Thoracic aorta (tissue), 2 donors: ENCODE measurements around the gene XPNPEP3. TPM values are rescaled to one million over a fixed set of nuclear protein-coding genes. Genes with fewer than 3 reads are reported as not detected.
"Not testable (repeated sequence)": the region's sequence is repeated elsewhere in the genome, so short reads cannot be mapped to it uniquely, and the experiment has no call there.

ENCODE experiments used
- ATAC-seq: fragments of 150-250 bp; one replicate; pipeline ENCODE4 v1.8.0; 2017; ENCODE audit warnings: low read depth; ENCODE audit not compliant: insufficient number of reproducible peaks, low FRiP score
- DNase-seq: peaks from one replicate; pipeline ENCODE4 v3.0.0-alpha.2; 2020; ENCODE audit warnings: low spot score
- H3K27ac ChIP-seq, 2 donors: fragments of 200-600 bp; sonication (generic); 1 replicate in 1 of 2; 2 replicates in 1 of 2; pipeline ENCODE4 v1.5.1; 2016; ENCODE audit warnings: mild to moderate bottlenecking in 2 of 2, moderate library complexity in 2 of 2
- H3K27me3 ChIP-seq: fragments of 200-600 bp; sonication (generic); replicated peaks from 2 replicates; pipeline ENCODE4 v1.6.0; 2016; ENCODE audit warnings: mild to moderate bottlenecking; ENCODE audit not compliant: insufficient read depth
- H3K36me3 ChIP-seq: fragments of 200-600 bp; sonication (generic); one replicate; pipeline ENCODE4 v1.5.1; 2016
- H3K4me1 ChIP-seq, 2 donors: fragments of 200-600 bp; sonication (generic); 1 replicate in 1 of 2; 2 replicates in 1 of 2; pipeline versions ENCODE4 v1.5.1 to v1.6.0; 2016; ENCODE audit warnings: low read depth in 2 of 2, mild to moderate bottlenecking in 1 of 2; ENCODE audit not compliant: control insufficient read depth in 1 of 2
- H3K4me3 ChIP-seq: fragments of 200-600 bp; sonication (generic); 2 replicates; pipeline ENCODE4 v1.5.1; 2016; ENCODE audit warnings: mild to moderate bottlenecking
- H3K9me3 ChIP-seq: fragments of 200-600 bp; sonication (generic); 2 replicates; pipeline ENCODE4 v1.5.1; 2016
- total RNA-seq, 2 donors: library from RNA; depleted of rRNA; stranded (reverse); fragments of >200 nt; gene quantifications; one replicate each; pipeline versions ENCODE4 v1.1.0 to v1.2.3, GENCODE V29; 2016
- TF ChIP-seq, protein P1 (sequence below): fragments of 200-600 bp; sonication (generic); IDR thresholded peaks from one replicate; pipeline ENCODE4 v1.5.1; 2019; ENCODE audit warnings: antibody characterized with exemption

The XPNPEP3 gene
- total RNA-seq, 2 donors from 2014 or later = 5.6 to 9.9 TPM

- Histone ChIP-seq H3K27me3 (no peaks in the 10 kb centered on the region), H3K27ac (no peak overlapping the region), H3K4me3 (no peak overlapping the region), H3K4me1 (no peaks in the 10 kb centered on the region), H3K9me3 (no peaks in the 10 kb centered on the region), H3K36me3 (peaks cover 50% of the 10 kb centered on the region)
- TF ChIP-seq, protein P1, sequence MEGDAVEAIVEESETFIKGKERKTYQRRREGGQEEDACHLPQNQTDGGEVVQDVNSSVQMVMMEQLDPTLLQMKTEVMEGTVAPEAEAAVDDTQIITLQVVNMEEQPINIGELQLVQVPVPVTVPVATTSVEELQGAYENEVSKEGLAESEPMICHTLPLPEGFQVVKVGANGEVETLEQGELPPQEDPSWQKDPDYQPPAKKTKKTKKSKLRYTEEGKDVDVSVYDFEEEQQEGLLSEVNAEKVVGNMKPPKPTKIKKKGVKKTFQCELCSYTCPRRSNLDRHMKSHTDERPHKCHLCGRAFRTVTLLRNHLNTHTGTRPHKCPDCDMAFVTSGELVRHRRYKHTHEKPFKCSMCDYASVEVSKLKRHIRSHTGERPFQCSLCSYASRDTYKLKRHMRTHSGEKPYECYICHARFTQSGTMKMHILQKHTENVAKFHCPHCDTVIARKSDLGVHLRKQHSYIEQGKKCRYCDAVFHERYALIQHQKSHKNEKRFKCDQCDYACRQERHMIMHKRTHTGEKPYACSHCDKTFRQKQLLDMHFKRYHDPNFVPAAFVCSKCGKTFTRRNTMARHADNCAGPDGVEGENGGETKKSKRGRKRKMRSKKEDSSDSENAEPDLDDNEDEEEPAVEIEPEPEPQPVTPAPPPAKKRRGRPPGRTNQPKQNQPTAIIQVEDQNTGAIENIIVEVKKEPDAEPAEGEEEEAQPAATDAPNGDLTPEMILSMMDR = no peak
- DNase-seq = no peak
- no peak for ATAC-seq
Observed at GRCh38 chr22:40826984-40827741, 29.8 kb upstream of the XPNPEP3 start.

DNA sequence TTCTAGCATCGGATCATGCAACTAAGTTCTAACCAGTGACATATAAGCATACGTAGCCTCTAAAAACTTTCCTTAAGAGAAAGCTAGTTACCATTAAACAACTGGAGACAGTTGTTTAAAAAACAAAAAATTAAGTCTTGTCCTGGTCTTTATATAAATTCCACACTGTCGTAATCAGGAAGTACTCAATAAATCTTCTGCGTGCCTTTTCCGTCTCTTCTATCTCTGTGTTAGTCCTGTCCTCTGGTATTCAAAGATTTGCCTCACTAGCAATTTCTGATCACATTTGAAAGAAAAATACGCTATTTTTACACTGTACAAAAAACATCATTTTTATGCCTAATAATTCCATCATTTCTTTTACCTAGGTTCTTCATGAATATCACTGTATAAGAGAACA lies 27.8 kb upstream of the XPNPEP3 start:
- Histone ChIP-seq H3K27me3 (no peaks in the 10 kb centered on the region), H3K27ac (no peak overlapping the region), H3K4me1 (no peaks in the 10 kb centered on the region), H3K4me3 (no peak overlapping the region), H3K36me3 (peaks cover 66% of the 10 kb centered on the region), H3K9me3 (no peaks in the 10 kb centered on the region)
- no peak for DNase-seq
- TF ChIP-seq, protein P1 = no peak
- no peak for ATAC-seq

DNA sequence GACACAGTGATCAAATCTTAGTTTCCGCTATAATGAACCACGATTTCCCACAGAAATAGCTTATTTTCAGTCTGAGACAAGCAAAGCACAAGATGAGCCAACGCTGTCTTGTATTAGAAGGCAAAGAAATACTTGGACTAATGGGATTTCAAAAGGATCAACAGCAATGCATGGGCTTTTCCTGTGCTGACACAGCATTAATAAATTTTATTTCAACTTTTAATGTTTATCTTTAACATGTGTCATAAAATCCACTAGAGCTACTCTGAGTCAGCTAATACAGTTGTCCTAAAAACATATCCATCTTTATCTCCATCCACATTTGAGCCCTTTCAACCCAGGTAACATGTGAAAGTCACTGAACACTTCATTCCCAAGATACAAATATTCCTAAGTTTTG lies 22.3 kb upstream of the XPNPEP3 start:
- no peak for ATAC-seq

DNA sequence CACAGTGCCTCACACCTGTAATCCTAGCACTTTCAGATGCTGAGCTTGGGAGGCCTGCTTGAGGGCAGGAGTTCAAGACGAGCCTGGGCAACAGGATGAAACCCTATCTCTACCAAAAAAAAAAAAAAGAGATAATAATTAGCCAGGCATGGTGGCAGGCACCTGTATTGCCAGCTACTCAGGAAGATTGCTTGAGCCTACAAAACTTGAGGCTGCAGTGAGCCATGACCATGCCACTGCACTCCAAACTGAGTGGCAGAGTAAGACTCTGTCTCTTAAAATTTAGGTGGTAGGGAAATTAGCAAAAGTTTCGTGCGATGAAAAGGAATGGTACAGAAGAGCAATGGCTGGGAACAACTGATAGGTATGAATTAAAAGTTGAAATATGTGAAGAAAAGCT lies 18.5 kb upstream of the XPNPEP3 start:
- Histone ChIP-seq H3K4me3 (no peak overlapping the region), H3K27me3 (no peaks in the 10 kb centered on the region), H3K4me1 (peaks cover 0 to 6% of the 10 kb centered on the region in 2 donors), H3K9me3 (no peaks in the 10 kb centered on the region), H3K27ac (no peak overlapping the region), H3K36me3 (peaks cover 51% of the 10 kb centered on the region)
- ATAC-seq (no peak), DNase-seq (no peak)
- TF ChIP-seq, protein P1 = no peak

More for the DNA sequence above, 22.3 kb upstream of the XPNPEP3 start:
- no peaks in the 10 kb centered on the region for H3K9me3 ChIP-seq
- no peak overlapping the region for H3K27ac ChIP-seq
- TF ChIP-seq, protein P1 = no peak
- no peaks in the 10 kb centered on the region for H3K27me3 ChIP-seq
- no peaks in the 10 kb centered on the region for H3K4me1 ChIP-seq
- no peak for DNase-seq
- H3K4me3 ChIP-seq = no peak overlapping the region
- H3K36me3 ChIP-seq = peaks cover 65% of the 10 kb centered on the region

DNA sequence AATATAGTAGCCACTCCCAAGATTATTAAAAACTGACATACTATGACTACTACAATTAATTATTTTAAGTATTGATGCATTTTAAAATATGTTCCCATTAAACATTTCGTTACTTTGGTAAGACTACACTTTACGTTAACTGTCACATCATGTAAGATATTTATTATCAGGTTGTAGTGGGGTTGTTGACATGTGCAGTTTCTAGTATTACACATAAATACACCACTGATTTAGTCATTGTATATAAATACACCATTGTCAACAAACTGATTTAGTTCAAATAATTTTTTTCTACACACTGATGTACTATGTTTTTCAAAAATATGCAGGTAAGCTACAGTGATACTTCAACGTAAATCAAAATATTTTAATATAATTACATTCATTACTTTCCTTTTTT lies 12.0 kb upstream of the XPNPEP3 start:
- no peak for DNase-seq
- no peak overlapping the region for H3K27ac ChIP-seq
- H3K9me3 ChIP-seq = no peaks in the 10 kb centered on the region
- no peaks in the 10 kb centered on the region for H3K27me3 ChIP-seq
- H3K36me3 ChIP-seq = peaks cover 38% of the 10 kb centered on the region
- H3K4me3 ChIP-seq = no peak overlapping the region
- ATAC-seq = no peak
- TF ChIP-seq, protein P1 = no peak
- peaks cover 0 to 6% of the 10 kb centered on the region in 2 donors for H3K4me1 ChIP-seq

DNA sequence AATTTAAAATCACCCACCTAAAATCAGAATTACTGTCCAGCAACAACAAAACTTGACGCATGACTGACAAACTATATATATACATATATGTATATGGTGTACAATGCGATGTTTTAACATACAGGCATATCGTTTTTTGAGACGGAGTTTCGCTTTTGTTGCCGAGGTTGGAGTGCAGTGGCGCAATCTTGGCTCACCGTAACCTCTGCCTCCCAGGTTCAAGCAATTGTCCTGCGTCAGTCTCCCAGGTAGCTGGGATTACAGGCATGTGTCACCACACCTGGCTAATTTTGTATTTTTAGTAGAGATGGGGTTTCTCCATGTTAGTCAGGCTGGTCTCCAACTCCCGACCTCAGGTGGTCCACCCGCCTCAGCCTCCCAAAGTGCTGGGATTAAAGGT lies 11.1 kb upstream of the XPNPEP3 start:
- DNase-seq, H3K4me3 ChIP-seq, H3K4me1 ChIP-seq, H3K27me3 ChIP-seq, H3K9me3 ChIP-seq, H3K27ac ChIP-seq, ATAC-seq: not testable (repeated sequence)
- H3K36me3 ChIP-seq = peaks cover 29% of the 10 kb centered on the region
